ENCODE data around the gene MEN1.

The MEN1 gene

DNA sequence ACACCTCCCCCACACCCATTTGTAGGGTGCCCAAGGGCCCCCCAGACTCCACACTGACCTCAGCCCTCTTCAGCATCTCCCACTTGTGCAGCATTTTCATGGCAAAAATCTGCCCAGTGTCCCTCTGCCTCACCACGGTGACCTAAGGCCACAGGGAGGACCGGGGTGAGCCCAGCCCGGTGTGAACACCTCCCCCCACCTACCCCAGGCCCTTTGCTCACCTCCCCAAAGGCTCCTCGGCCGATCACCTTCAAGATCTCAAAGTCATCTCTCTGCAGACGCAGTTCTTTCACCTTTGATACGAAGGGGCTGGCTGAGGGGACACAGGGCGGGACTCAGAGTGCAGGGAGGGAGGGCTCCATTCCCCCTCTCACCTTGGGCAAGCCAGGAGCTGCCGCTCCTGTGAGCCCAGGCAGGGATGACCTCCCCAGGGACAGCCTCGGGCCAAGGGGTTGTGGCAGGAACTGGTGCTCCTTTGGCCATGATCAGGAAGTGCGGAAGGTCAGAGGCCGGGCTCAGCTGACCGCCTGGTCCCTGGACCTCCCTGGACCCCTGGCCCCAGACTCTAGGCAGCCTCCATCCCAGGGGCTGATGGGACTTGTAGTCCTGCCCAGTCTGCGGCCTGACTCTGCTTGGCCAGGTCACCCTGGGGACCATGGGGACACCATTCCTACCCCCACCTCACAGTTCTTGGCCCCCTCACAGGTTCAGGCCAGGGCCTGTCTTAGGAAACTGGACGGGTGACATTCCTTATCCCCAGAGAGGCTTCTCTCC, 31.4 kb upstream of the MEN1 start:
- DNase-seq = no peak
- TF ChIP-seq POLR2A (IDR thresholded peaks at IDR 0.05; ENCODE audit: low read length) (no peak), GATA1 (IDR thresholded peaks at IDR 0.05; ENCODE audit: low read depth, low read length) (no peak)

DNA sequence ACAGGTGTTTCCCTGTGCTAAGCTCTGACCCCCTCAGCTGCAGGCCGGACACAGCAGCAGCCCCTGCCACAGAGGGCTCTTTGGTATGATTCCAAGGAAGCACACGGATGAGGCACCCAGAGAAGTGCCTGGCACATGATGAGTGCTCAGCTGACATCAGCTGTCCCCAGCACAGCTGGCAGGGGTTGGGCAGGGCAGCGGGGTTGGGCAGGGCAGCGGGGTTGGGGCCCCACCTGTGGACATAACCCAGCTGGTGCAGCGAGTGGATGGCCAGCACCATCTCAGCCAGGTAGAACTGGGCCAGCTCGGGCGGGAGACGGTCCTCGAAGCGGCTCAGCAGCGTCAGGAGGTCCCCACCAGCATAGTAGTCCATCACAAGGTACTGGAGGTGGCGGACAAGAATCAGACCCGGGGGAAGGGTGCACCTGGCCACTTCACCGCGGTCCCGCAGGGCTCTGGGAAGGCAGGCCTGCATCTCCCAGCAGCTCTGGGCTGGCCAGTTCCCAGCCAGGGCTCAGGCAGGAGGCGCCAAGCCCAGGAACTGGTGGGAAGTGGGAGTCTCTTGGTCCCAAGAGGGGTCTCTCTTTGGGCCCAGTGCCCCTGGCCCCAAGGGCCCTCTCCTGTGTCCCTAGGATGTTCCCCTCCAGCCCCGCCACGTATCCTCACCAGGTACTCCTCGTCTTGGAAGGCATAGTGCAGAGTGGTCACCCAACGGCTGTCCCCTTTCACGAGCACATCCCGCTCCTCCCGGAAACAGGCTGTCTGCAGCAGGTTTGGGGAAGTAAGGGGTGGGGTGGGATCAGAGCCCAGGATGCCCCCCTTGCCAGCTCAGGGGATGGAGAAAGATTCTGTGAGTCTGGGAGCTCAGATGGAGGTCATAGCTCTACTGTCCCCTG, 29.8 kb upstream of the MEN1 start:
- no peak for TF ChIP-seq POLR2A (IDR thresholded peaks at IDR 0.05; ENCODE audit: low read length)
- TF ChIP-seq GATA1 (IDR thresholded peaks at IDR 0.05; ENCODE audit: low read depth, low read length) = no peak
- no peak for DNase-seq

DNA sequence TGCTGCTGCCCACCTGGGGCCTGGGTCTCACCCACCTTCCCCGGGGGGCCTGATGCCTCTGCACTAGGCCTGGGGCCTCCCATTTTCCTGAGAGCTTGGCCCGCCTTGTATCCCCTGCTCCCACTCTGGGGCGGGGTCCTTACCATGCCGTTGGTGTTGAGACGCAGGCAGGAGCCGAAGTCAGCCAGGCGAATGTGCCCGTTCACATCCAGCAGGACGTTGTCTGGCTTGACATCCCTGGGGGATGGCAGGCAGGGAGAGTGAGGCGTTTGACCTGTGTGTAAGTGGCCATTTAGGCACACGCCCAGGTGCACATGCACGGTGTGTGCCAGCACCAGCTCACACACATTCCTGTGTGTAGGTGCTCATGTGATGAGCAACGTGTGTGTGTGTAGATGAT, 29.0 kb upstream of the MEN1 start:
- no peak for DNase-seq
- TF ChIP-seq POLR2A (IDR thresholded peaks at IDR 0.05; ENCODE audit: low read length) (no peak), GATA1 (IDR thresholded peaks at IDR 0.05; ENCODE audit: low read depth, low read length) (no peak)

DNA sequence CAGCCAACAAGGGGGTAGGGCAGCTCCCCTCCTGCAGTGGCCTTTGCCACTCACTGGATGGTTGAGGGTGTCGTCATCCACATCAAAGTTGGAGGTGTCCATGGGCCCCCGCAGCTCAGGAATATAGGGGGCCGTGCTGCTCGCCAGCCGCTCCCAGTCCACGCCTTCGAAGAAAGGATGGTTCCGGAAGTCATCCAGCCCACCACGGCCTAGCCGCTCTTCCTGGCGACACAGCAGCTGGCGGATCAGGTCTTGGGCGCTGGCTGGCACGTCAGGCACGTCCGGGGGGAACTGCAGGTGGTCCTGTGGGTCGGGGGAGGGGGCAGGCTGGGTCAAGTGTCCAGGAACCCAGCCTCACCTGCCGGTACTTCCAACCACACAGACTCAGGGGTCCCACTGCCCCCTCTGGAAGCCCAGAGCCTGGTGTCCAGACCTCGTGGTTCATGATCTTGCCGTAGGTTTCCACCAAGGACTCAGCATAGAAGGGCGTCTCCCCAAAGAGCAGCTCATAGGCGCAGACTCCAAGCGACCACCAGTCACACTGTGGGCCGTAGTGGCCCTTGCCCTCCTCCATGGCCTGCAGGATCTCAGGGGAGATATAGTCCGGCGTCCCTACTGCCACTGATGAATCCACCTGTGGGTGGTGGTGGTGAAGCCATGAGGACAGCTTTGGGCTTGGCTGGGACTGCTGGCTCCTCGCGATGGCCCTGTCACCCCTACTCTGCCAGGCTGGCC, 28.4 kb upstream of the MEN1 start:
- TF ChIP-seq GATA1 (IDR thresholded peaks at IDR 0.05; ENCODE audit: low read depth, low read length) = no peak
- TF ChIP-seq POLR2A (IDR thresholded peaks at IDR 0.05; ENCODE audit: low read length) = no peak
- no peak for DNase-seq

DNA sequence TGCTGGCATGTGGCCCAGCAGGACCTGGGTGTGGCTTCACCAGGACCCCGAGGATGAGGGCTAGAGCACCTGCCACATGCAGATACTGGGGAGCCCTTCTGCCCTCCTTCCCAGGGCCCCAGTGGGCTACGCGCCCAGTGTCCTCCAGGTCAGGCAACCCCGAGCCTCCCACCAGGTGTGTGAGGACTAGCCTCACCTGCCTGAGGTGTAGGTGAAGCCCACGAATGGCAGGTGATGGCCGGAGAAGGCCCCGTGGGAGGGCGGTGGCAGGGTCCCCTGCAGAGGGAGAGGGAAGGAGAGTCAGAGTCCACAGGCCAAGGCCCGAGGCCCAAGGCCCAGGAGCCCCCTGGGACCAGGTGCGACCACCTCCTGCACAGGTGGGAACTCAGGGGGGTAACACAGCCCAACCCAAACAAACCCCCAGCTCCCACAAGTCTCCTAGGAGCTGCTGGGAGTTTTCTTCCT, 27.6 kb upstream of the MEN1 start:
- TF ChIP-seq GATA1 (IDR thresholded peaks at IDR 0.05; ENCODE audit: low read depth, low read length) (no peak), POLR2A (IDR thresholded peaks at IDR 0.05; ENCODE audit: low read length) (no peak)
- no peak for DNase-seq

DNA sequence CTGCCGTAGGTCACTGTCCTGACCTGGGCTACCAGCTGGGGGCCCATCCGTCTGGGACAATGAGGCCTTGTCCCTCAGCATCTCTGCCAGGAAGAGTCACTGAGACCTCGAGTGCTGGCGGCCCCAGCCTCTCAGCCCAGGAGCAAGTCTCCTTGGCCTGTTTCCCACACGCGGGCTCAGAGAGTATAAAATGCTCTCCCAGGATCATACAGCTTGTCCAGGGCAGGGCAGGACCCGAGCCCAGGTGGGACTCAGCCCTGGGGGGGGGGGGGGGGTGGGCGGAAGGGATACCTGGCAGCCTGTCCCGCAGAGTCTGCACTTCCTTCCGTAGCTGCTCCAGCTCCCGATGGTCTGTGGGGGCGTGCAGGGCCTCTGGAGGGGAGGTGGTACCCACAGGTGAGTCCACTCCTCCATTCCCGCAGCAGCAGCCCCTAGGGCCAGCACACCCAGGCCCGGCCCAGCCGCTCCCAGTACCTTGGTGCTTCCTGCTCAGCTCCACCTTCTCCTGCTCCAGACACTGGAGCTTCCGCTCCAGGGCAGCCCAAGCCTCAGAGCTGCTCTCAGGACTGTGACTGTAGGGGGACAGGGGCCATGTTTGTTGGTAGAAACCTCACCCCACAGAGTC, 26.2 kb upstream of the MEN1 start:
- DNase-seq = no peak
- TF ChIP-seq GATA1 (IDR thresholded peaks at IDR 0.05; ENCODE audit: low read depth, low read length) (no peak), POLR2A (IDR thresholded peaks at IDR 0.05; ENCODE audit: low read length) (no peak)

DNA sequence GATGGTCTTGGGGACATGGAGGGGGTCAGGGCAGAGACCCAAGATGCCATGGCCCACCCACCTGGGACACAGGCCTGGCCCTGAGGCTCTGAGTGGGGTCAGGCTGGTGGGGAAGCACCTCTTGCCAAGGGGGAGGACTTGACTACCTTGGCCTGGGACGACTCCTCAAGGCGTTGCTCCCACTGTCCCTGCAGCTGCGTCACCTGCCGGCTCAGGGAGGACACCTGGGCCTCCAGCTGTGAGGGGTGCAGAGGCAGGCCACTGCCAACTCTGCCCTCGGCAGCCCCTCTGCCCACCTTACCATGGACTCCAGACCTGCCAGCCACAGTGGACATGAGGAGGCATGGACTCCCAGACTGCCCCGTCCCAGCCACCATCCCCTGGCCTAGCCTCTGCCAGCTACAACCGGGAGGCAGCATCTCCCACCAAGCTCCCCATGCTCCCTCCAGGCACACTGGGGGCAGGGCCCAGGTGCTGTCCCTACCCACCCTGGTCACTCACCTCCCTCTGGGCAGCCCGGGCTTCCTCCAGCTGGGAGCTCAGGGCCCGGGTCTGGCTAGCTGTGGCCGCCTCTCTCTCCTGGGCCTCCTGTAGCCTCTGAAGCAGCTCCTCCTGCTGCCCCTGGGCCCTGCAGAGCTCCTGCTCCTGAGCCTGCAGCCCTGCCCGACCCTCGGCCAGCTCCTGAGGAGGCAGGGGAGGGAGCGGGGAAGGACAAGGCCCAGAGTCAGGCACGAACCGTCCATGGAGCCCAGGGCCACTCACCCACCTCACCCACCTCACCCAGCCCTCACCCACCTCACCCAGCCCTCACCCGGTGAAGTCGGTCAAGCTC, 25.5 kb upstream of the MEN1 start:
- no peak for TF ChIP-seq GATA1 (IDR thresholded peaks at IDR 0.05; ENCODE audit: low read depth, low read length)
- TF ChIP-seq POLR2A (IDR thresholded peaks at IDR 0.05; ENCODE audit: low read length) = no peak
- no peak for DNase-seq

DNA sequence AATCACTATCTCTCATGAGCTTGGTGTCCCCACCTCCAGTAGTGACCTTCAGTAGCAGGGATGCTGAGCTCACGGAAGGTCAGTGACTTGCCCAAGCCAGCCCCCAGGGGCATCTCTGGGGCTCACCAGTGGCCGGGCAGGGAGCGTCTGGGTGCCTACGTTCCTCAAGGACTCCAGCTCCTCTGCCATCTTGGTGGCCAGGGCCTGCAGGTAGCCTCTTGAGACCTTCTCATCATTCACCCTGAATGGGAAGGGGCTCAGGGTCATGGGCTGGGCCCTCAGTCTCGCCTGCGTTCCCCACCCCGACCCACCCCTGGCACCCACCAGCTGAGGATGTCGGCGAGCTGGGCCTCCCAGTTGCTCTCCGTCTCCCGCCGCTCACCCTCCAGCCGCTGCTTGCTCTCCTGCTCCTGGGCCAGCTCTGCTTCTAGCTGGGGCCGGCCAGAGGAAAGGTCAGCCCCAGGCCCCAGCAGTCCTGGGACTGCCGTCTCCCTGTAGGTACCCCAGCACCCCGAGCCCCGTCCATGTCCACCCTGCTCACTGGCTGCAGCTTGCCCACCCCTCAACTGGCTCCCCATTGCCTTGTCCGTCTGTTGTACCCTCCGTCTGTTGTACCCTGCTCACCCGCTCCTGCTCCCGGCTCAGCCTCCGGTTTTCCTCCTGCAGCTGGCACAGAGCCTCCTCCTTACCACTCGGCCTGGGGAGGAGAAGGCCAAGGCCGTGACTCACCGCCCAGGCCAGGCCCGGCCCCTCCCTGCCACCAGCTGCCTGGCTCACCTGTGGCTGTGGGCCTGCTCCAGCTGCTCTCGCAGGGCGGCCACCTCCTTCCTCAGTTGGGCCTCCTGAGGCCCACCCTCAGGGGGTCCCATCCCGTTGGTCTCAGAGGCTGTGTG, 24.6 kb upstream of the MEN1 start:
- TF ChIP-seq POLR2A (IDR thresholded peaks at IDR 0.05; ENCODE audit: low read length) (no peak), GATA1 (IDR thresholded peaks at IDR 0.05; ENCODE audit: low read depth, low read length) (no peak)
- DNase-seq = no peak

DNA sequence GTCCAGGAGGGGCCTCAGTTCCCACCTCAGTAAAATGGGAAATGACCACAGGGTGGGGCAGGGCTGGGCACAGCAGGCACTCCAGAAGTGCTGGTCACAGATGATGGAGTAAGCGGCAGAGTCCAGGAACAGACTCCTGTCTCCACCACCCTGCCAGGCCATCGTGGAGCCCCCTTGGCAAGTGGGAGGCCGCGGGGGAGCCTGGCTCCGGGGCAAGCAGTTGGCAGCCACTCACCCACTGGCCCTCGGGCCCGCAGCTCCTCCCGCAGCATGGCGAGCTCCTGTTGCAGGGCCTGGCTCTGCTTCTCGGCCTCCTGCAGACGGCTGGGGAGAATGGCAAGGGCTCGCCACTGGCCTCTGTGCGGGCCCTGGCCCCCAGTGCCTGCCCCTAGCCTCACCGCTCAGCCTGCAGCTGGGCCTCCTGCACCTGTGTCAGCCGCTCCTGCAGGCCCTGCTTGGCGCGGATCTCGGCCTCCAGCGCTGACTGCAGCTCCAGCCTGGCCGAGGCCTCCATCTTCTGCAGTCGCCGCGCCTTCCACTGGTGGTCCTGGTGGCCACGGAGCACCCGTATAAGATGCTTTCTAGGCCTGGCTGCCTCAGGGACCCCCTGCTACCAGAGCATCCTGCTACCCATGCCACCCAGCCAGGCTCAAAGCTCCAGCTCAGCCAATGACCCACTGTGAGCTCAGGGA, 23.8 kb upstream of the MEN1 start:
- TF ChIP-seq POLR2A (IDR thresholded peaks at IDR 0.05; ENCODE audit: low read length) (no peak), GATA1 (IDR thresholded peaks at IDR 0.05; ENCODE audit: low read depth, low read length) (no peak)
- DNase-seq = no peak

DNA sequence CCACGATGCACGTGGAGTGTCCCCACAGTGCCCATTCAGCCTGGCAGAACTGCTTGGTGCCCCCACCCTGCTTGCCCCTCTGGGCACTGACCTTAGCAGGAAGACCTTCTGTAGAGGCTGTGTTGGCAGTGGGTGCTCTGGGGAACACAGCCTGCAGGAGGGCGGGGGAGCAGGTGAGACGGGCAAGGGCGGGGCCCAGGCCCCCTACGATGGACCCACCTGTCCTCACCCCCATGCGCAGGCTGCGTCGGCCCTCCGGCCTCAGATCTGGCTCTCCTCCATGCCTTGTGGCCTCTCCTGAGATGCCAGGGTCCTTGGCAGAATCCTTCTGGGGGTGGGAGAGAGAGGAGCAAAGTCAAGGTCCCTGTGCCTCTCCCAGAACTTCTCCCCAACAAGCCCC, 23.2 kb upstream of the MEN1 start:
- no peak for TF ChIP-seq POLR2A (IDR thresholded peaks at IDR 0.05; ENCODE audit: low read length)
- no peak for TF ChIP-seq GATA1 (IDR thresholded peaks at IDR 0.05; ENCODE audit: low read depth, low read length)
- no peak for DNase-seq

DNA sequence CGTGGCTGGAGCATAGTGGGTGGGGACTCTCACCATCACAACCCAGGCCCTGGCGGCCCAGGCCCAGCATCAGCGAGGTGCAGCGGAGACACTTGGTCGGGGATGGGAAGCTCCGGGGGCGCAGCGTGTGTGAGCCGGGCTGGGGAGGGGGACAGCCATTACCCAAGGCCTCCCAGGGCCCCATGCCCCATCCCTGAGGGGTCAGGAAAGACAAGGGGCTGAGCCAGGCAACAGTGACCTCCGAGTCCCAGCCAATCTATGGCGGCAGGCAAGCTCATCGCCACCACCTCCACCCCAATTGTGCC, 22.8 kb upstream of the MEN1 start:
- TF ChIP-seq GATA1 (IDR thresholded peaks at IDR 0.05; ENCODE audit: low read depth, low read length) (no peak), POLR2A (IDR thresholded peaks at IDR 0.05; ENCODE audit: low read length) (no peak)

More for the DNA sequence above, 22.8 kb upstream of the MEN1 start:
- DNase-seq = no peak

Data from erythroblast (primary cell).